ENCODE measurements around the gene GMDS. TPM values are rescaled to one million over a fixed set of nuclear protein-coding genes. Genes with fewer than 3 reads are reported as not detected.

The GMDS gene
- polyA plus RNA-seq, 1 of the 3 experiments (the other 2 are of a cell fraction), result 12.3 TPM

GRCh38 chr6:1716396-1716795, 529.0 kb downstream of the GMDS start (continued):
- TF ChIP-seq TEAD4 (IDR thresholded peaks at IDR 0.05; ENCODE audit: borderline replicate concordance, insufficient read depth) (no peak), TCF12 (IDR thresholded peaks at IDR 0.05) (no peak)

- H3K79me2 ChIP-seq (ENCODE audit: insufficient read depth), result no peaks in the 10 kb centered on the region
- 85% methylated on average over 4 of the region's 4 CpGs for WGBS (ENCODE audit: low lambda C conversion rate)
- no peak for DNase-seq
- H4K20me1 ChIP-seq (ENCODE audit: insufficient read depth), result no peaks in the 10 kb centered on the region
- H3K9me2 ChIP-seq, result no peaks in the 10 kb centered on the region
- TF ChIP-seq NRF1 (IDR thresholded peaks at IDR 0.05; ENCODE audit: low read depth, low read length) (no peak), REST (IDR thresholded peaks at IDR 0.05; ENCODE audit: low read depth, low read length) (no peak), ZBTB33 (IDR thresholded peaks at IDR 0.05; ENCODE audit: borderline replicate concordance, low read depth) (no peak), ELF1 (IDR thresholded peaks at IDR 0.05) (no peak), RFX5 (IDR thresholded peaks at IDR 0.05; ENCODE audit: low read length) (no peak), RCOR1 (IDR thresholded peaks at IDR 0.05; ENCODE audit: low read length) (no peak), MXI1 (IDR thresholded peaks at IDR 0.05; ENCODE audit: low read depth, low read length) (no peak), SIN3A (IDR thresholded peaks at IDR 0.05; ENCODE audit: borderline replicate concordance, low read depth, low read length) (no peak)
- no peaks in the 10 kb centered on the region for H3K36me3 ChIP-seq (replicated peaks in 1 of 2; ENCODE audit: control insufficient read depth in 1 of 2, insufficient read depth in 2 of 2, low read length in 1 of 2)
- no peaks in the 10 kb centered on the region for H3F3A ChIP-seq (replicated peaks; ENCODE audit: insufficient read depth)
- H3K27me3 ChIP-seq (ENCODE audit: insufficient read depth), result no peaks in the 10 kb centered on the region
- no peak overlapping the region for H3K27ac ChIP-seq (ENCODE audit: low read depth in 2 of 2, low read length in 1 of 2)
- no peaks in the 10 kb centered on the region for H3K9me3 ChIP-seq
- no peak overlapping the region for H3K9ac ChIP-seq
- POLR2A ChIA-PET, result no interaction called here
- H2AFZ ChIP-seq (ENCODE audit: low read depth), result no peak overlapping the region
- no peak overlapping the region for H3K4me3 ChIP-seq (ENCODE audit: low read depth in 2 of 2, low read length in 1 of 2)
- CTCF ChIA-PET, result no interaction called here
- H3K4me2 ChIP-seq, result no peak overlapping the region
- peaks cover 0 to 5% of the 10 kb centered on the region in 2 experiments; a peak in 2 of 4 replicates for H3K4me1 ChIP-seq (ENCODE audit: control insufficient read depth in 1 of 2, insufficient read depth in 2 of 2, low read depth in 1 of 2, low read length in 1 of 2)
Observed at GRCh38 chr6:1715336-1715735, 530.1 kb downstream of the GMDS start.

GRCh38 chr6:1714654-1715053, 530.8 kb downstream of the GMDS start:
- Histone ChIP-seq H3K4me3 (ENCODE audit: low read depth in 2 of 2, low read length in 1 of 2) (no peak overlapping the region), H3K27ac (ENCODE audit: low read depth in 2 of 2, low read length in 1 of 2) (no peak overlapping the region), H3K4me2 (no peak overlapping the region), H3K9ac (no peak overlapping the region), H3K36me3 (replicated peaks in 1 of 2; ENCODE audit: control insufficient read depth in 1 of 2, insufficient read depth in 2 of 2, low read length in 1 of 2) (no peaks in the 10 kb centered on the region), H3K9me2 (no peaks in the 10 kb centered on the region), H3K4me1 (ENCODE audit: control insufficient read depth in 1 of 2, insufficient read depth in 2 of 2, low read depth in 1 of 2, low read length in 1 of 2) (peaks cover 0 to 5% of the 10 kb centered on the region in 2 experiments; a peak in 2 of 4 replicates), H3K79me2 (ENCODE audit: insufficient read depth) (no peaks in the 10 kb centered on the region), H2AFZ (ENCODE audit: low read depth) (no peak overlapping the region), H3F3A (replicated peaks; ENCODE audit: insufficient read depth) (no peaks in the 10 kb centered on the region), H3K9me3 (no peaks in the 10 kb centered on the region), H3K27me3 (ENCODE audit: insufficient read depth) (no peaks in the 10 kb centered on the region), H4K20me1 (ENCODE audit: insufficient read depth) (no peaks in the 10 kb centered on the region)
- ChIA-PET CTCF (no interaction called here), POLR2A (no interaction called here)
- DNase-seq, result no peak
- 92% methylated on average over 5 of the region's 5 CpGs for WGBS (ENCODE audit: low lambda C conversion rate)
- TF ChIP-seq EP300 (IDR thresholded peaks at IDR 0.05; ENCODE audit: borderline replicate concordance in 1 of 2, low read depth in 1 of 2, low read length in 1 of 2) (no peak), TCF12 (IDR thresholded peaks at IDR 0.05) (no peak), IRF3 (IDR thresholded peaks at IDR 0.05; ENCODE audit: low read depth, low read length) (no peak), NRF1 (IDR thresholded peaks at IDR 0.05; ENCODE audit: low read depth, low read length) (no peak), CHD2 (IDR thresholded peaks at IDR 0.05; ENCODE audit: low read length, partially characterized antibody) (no peak), POLR2AphosphoS5 (IDR thresholded peaks at IDR 0.05; ENCODE audit: low read depth, low read length) (no peak), CTCF (IDR thresholded peaks at IDR 0.05) (no peak)

Measured in SK-N-SH (cell line).